GM19468 (cell line): ENCODE measurements around the gene KRT15.

Experiments used
- ATAC-seq: cut with Tn5 transposase; IDR thresholded peaks from one replicate; pipeline ENCODE4 v1.9.1; 2021; ENCODE audit warnings: mild to moderate bottlenecking, moderate library complexity, moderate number of reproducible peaks; ENCODE audit not compliant: unreplicated experiment; ENCODE audit errors: extremely low read depth

KRT15 gene

GRCh38 chr17:41528959-41529353 lies 10.3 kb upstream of the KRT15 start:
- no peak for ATAC-seq

DNA sequence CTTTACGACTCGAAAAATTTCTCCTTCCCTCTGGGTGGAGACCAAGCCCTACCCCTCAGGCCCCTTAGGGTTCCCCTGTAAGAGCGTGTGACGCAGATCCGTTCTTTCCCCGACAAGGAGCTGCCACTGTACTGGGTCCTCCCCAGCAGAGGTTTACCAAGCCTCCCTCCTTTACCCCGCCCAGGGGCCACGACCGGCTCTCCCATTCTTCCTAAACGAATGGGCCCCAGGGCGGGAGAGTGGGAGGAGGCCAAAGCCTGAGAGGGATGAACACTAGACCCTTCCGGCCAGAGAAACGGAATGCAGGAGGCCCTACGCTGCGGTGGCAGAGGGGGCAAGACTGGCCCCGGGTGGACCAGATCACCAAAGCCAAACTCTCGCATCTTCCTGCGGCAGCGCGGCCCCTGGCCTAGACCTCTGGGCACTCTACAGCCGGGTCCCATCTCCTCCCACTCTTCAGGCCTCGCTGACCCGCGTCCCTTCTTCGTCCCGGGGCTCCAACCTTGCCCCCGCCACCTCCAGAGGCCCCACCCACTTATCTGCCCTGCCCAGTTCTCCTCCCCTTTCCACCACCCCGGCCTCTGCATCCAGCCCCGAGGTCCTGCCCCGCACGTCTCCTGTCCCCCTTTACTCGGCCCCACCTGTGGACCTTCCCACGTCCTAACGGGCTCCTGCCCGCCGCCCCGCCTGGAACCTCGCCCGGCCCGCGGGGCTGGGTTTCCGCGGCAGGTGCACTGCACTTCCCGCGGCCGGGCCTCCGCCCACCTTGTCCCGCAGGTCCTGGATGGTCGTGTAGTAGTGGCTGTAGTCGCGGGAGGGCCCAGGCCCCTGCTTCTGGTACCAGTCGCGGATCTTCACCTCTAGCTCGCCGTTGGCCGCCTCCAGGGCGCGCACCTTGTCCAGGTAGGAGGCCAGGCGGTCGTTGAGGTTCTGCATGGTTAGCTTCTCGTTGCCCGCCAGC lies 8.7 kb upstream of the KRT15 start:
- no peak for ATAC-seq

DNA sequence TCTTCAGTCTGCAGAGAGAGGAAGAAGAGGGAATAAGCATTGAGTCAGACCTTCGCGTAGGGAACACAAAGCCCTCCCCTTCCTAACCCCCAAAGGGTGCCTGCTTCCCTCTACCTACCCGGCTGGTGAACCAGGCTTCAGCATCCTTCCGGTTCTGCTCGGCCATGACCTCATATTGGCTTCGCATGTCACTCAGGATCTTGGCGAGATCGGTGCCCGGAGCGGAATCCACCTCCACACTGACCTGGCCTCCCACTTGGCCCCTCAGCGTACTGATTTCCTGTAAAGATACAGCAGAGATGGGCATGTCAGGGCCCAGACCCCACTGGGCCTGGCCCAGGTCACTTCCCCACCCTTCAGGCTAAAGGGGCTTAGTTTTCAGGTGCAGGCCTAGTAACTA lies 5.6 kb upstream of the KRT15 start:
- ATAC-seq: no peak

DNA sequence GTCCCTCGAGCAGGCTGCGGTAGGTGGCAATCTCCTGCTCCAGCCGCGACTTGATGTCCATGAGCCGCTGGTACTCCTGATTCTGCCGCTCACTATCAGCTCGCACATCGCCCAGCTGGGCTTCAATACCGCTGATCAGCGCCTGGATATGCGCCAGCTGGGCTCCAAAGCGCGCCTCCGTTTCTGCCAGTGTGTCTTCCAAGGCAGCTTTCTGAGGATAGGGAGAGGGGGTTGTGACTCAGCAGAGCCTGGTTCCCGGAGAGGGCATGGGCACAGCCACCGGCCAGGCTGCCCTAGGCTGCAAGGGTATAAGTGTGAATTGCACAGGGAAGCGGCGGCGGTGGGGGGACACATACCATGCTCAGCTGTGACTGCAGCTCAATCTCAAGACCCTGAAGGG lies 5.1 kb upstream of the KRT15 start:
- ATAC-seq: no peak

GRCh38 chr17:41523225-41523593 lies 4.5 kb upstream of the KRT15 start:
- ATAC-seq: no peak

GRCh38 chr17:41522301-41523224 lies 3.9 kb upstream of the KRT15 start:
- no peak for ATAC-seq

DNA sequence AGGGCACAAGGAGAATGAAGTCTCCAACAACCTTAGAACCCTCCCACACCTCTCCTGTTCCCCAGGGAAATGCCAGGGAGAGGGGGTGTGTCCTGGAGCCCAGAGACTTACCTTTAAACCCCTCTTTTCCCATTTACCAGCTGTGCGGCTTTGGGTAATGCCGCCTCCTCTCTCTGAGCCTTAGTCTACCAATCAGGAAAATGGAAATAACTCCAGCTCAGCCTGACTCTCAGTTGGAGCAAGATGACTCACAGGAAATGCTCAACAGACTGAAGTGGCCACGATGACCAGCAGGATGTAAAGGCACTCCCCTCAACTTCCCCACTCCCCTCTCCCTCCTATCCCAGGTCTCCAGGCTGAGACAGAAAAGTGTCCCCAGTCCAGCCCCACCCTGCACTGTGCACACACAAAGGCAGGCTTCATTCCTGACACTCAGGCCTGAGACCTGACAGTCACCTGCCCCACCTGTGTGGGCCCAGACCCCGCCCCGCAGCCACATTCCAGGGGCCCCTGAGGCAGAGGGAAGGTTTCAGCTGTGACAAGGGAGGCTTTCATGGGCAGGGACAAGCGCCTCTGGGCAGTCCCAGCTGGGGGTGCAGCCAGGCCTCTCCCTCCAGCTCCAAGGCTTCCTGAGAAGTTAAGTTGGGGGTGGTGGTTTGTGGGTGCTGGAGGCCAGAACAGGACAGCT lies 3.0 kb upstream of the KRT15 start:
- ATAC-seq: no peak

GRCh38 chr17:41520821-41521521 lies 2.3 kb upstream of the KRT15 start:
- no peak for ATAC-seq

DNA sequence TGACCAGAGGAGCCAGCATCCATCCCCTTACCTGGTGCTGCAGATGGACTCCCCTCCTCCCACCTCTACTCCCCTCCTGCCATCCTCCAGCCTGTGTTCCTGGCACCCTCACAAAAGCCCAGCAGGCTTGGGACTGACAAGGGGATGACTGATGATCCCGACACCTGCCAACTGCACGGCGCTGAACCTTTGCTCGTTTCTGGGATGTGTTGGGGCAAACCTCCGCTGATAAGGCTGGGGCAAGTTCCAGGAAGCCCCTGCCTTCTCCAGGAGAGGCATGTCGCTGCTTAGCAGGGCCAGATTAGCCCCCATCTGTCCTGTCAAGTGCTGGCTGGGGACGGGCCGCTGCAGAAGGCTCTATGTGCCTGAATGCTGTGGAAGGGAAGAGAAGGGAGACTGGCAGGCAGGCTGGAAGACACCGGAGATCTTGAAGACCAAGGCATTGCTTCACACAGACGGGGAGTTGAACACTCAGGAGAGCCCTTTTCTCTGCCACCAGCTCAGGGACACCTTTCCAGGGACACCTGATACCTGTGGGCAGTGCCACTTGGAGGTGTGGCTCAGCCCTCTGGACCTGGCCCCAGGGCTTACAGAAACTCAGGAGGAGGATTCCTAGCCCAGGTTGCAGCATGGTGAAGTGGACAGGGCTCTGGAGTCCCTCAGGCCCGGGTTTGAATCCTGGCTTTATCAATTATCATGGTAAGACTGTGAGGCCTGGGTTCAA lies 973 bp upstream of the KRT15 start:
- ATAC-seq: no peak

GRCh38 chr17:41518031-41518430 lies 659 bp downstream of the KRT15 start:
- ATAC-seq: no peak

GRCh38 chr17:41516830-41517283 lies 1.8 kb downstream of the KRT15 start:
- ATAC-seq: no peak

DNA sequence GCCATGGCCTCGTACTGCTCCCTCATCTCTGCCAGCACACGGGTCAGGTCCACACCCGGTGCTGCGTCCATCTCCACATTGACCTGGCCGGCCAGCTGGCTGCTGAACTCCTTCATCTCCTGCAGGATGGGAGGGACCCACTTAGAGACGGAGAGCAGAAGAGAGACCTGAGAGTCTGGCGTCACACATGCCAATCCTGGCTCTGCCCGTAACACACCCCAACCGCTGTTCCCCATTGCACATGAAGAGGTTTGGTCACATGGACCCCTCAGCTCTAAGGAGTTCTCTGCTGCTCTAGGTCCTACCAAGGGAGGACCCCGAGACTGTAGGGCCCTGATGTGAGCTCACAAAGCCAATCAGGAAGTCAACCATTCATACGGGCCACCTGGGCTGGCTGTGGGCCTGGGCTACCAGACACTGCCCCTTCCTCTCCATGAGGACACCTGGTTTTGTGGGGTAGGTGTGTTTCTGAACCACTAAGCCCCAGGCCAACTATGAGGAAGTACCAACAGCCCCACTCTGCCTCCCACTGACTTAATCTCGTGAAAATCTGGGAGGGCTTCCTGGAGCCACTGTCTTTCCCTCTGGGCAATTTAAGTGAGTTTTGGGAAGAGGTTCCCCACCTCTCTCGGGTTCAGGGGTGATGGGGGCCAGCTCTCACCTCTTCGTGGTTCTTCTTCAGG lies 2.4 kb downstream of the KRT15 start:
- ATAC-seq: no peak

GRCh38 chr17:41513168-41513547 lies 5.5 kb downstream of the KRT15 start:
- no peak for ATAC-seq

- ATAC-seq: no peak
Measured at GRCh38 chr17:41512546-41513167, 6.0 kb downstream of the KRT15 start.

GRCh38 chr17:41511716-41512115 lies 7.0 kb downstream of the KRT15 start:
- ATAC-seq: no peak

GRCh38 chr17:41511116-41511515 lies 7.6 kb downstream of the KRT15 start:
- ATAC-seq: no peak

GRCh38 chr17:41510251-41511065 lies 8.2 kb downstream of the KRT15 start:
- no peak for ATAC-seq
